SK-N-SH treated with all-trans-retinoic acid at 6 μM for 48 hours (cell line): ENCODE results near the gene ABHD13.

Experiments used
- ATAC-seq: fragments of 200-7000 bp; cut with Tn5 transposase; 3 replicates; pipeline ENCODE4 v1.9.1; 2020; ENCODE audit warnings: mild to moderate bottlenecking, moderate library complexity
- BACH2 ChIP-seq: fragments of 250-450 bp; sonication (Bioruptor Pico); IDR thresholded peaks from 2 replicates; pipeline ENCODE4 v1.9.0; 2021; ENCODE audit warnings: mild to moderate bottlenecking, borderline replicate concordance
- CREB5 ChIP-seq: fragments of 250-450 bp; sonication (Bioruptor Pico); IDR thresholded peaks from 2 replicates; pipeline ENCODE4 v1.5.1; 2020; ENCODE audit warnings: low read depth, mild to moderate bottlenecking, moderate library complexity
- CSDC2 ChIP-seq: fragments of 250-450 bp; sonication (Bioruptor Pico); IDR thresholded peaks from 2 replicates; pipeline ENCODE4 v1.5.0; 2020; ENCODE audit warnings: mild to moderate bottlenecking, moderate library complexity
- CSRNP3 ChIP-seq: fragments of 250-450 bp; sonication (Bioruptor Pico); IDR thresholded peaks from 2 replicates; pipeline ENCODE4 v1.5.1; 2021; ENCODE audit warnings: mild to moderate bottlenecking, moderate library complexity
- GLIS3 ChIP-seq: fragments of 250-450 bp; sonication (Bioruptor Pico); IDR thresholded peaks from 2 replicates; pipeline ENCODE4 v1.5.0; 2020; ENCODE audit warnings: mild to moderate bottlenecking, moderate library complexity
- ISL1 ChIP-seq: fragments of 250-450 bp; sonication (Bioruptor Pico); IDR thresholded peaks from 2 replicates; pipeline ENCODE4 v2.1.2; 2022; ENCODE audit warnings: mild to moderate bottlenecking, moderate library complexity
- OSR1 ChIP-seq: fragments of 250-450 bp; sonication (Bioruptor Pico); IDR thresholded peaks from 2 replicates; pipeline ENCODE4 v1.8.0; 2022; ENCODE audit warnings: moderate library complexity, mild to moderate bottlenecking, inconsistent platforms
- PATZ1 ChIP-seq: fragments of 250-450 bp; sonication (Bioruptor Pico); IDR thresholded peaks from 2 replicates; pipeline ENCODE4 v1.8.0; 2020; ENCODE audit warnings: mild to moderate bottlenecking, moderate library complexity, borderline replicate concordance
- POU6F1 ChIP-seq: fragments of 250-450 bp; sonication (Bioruptor Pico); IDR thresholded peaks from 2 replicates; pipeline ENCODE4 v1.8.0; 2021; ENCODE audit warnings: low read depth, mild to moderate bottlenecking, moderate library complexity, borderline replicate concordance
- PPARA ChIP-seq: fragments of 250-450 bp; sonication (Bioruptor Pico); IDR thresholded peaks from 2 replicates; pipeline ENCODE4 v1.5.0; 2020; ENCODE audit warnings: mild to moderate bottlenecking, borderline replicate concordance
- RARB ChIP-seq: fragments of 250-450 bp; sonication (Bioruptor Pico); IDR thresholded peaks from 2 replicates; pipeline ENCODE4 v1.8.0; 2021; ENCODE audit warnings: mild to moderate bottlenecking, moderate library complexity
- SNAI2 ChIP-seq: fragments of 250-450 bp; sonication (Bioruptor Pico); IDR thresholded peaks from 2 replicates; pipeline ENCODE4 v1.5.0; 2020; ENCODE audit warnings: mild to moderate bottlenecking, moderate library complexity
- TCF4 ChIP-seq: fragments of 250-450 bp; sonication (Bioruptor Pico); IDR thresholded peaks from 2 replicates; pipeline ENCODE4 v1.8.0; 2021; ENCODE audit warnings: mild to moderate bottlenecking, moderate library complexity, borderline replicate concordance
- TOX ChIP-seq: fragments of 250-450 bp; sonication (Bioruptor Pico); IDR thresholded peaks from 2 replicates; pipeline ENCODE4 v1.8.0; 2021; ENCODE audit warnings: mild to moderate bottlenecking, moderate library complexity, borderline replicate concordance
- ZFP3 ChIP-seq: fragments of 250-450 bp; sonication (Bioruptor Pico); IDR thresholded peaks from 2 replicates; pipeline ENCODE4 v1.5.0; 2020; ENCODE audit warnings: mild to moderate bottlenecking, moderate library complexity
- ZFP30 ChIP-seq: fragments of 450-650 bp; formaldehyde crosslinking; IDR thresholded peaks from 2 replicates; pipeline ENCODE4 v1.5.0; 2022; ENCODE audit warnings: mild to moderate bottlenecking, moderate library complexity
- ZNF565 ChIP-seq: fragments of 450-650 bp; formaldehyde crosslinking; conservative IDR thresholded peaks from 2 replicates; pipeline ENCODE4 v1.5.0; 2020; ENCODE audit warnings: low read depth, mild to moderate bottlenecking, moderate library complexity
- ZNF70 ChIP-seq: fragments of 450-650 bp; formaldehyde crosslinking; IDR thresholded peaks from 2 replicates; pipeline ENCODE4 v1.5.0; 2020; ENCODE audit warnings: mild to moderate bottlenecking, moderate library complexity
- ZNF8 ChIP-seq: fragments of 450-650 bp; formaldehyde crosslinking; IDR thresholded peaks from 2 replicates; pipeline ENCODE4 v1.5.0; 2020; ENCODE audit warnings: mild to moderate bottlenecking, moderate library complexity

The ABHD13 gene

GRCh38 chr13:108178078-108178477, 40.1 kb upstream of the ABHD13 start (continued):
- TF ChIP-seq CSRNP3 (CRISPR knock-in tag) (no peak), CREB5 (CRISPR knock-in tag) (no peak), CSDC2 (CRISPR knock-in tag) (no peak), ZFP30 (no peak), TOX (CRISPR knock-in tag) (no peak)

GRCh38 chr13:108182652-108183051, 35.5 kb upstream of the ABHD13 start:
- ATAC-seq: no peak
- TF ChIP-seq SNAI2 (CRISPR knock-in tag) (no peak), GLIS3 (CRISPR knock-in tag) (no peak), POU6F1 (CRISPR knock-in tag) (no peak), BACH2 (CRISPR knock-in tag) (no peak)

- TF ChIP-seq PATZ1 (CRISPR knock-in tag): no peak
- TF ChIP-seq TCF4 (CRISPR knock-in tag): no peak
- TF ChIP-seq ZFP30: no peak
- no peak for TF ChIP-seq PPARA
- TF ChIP-seq POU6F1 (CRISPR knock-in tag): no peak
- TF ChIP-seq GLIS3 (CRISPR knock-in tag): no peak
- no peak for TF ChIP-seq CSDC2 (CRISPR knock-in tag)
- TF ChIP-seq CREB5 (CRISPR knock-in tag): no peak
- TF ChIP-seq ISL1 (CRISPR knock-in tag): no peak
- no peak for TF ChIP-seq OSR1
- TF ChIP-seq TOX (CRISPR knock-in tag): no peak
- TF ChIP-seq ZNF565 (CRISPR knock-in tag): no peak
- no peak for TF ChIP-seq ZNF70 (CRISPR knock-in tag)
- no peak for TF ChIP-seq RARB (CRISPR knock-in tag)
- TF ChIP-seq ZFP3: no peak
Measured at GRCh38 chr13:108185223-108185622, 33.0 kb upstream of the ABHD13 start.

GRCh38 chr13:108188260-108188659, 29.9 kb upstream of the ABHD13 start:
- no peak for TF ChIP-seq PATZ1 (CRISPR knock-in tag)
- TF ChIP-seq OSR1: no peak
- TF ChIP-seq TOX (CRISPR knock-in tag): no peak
- TF ChIP-seq SNAI2 (CRISPR knock-in tag): no peak
- TF ChIP-seq ZNF8: no peak
- TF ChIP-seq ZNF70 (CRISPR knock-in tag): no peak
- TF ChIP-seq GLIS3 (CRISPR knock-in tag): no peak
- ATAC-seq: no peak

More at GRCh38 chr13:108185223-108185622, 33.0 kb upstream of the ABHD13 start:
- ATAC-seq: no peak
